OCI-LY7 (cell line): ENCODE results near the gene SFI1. TPM values are rescaled to one million over a fixed set of nuclear protein-coding genes. Genes with fewer than 3 reads are reported as not detected.
A peak's percentile ranks its signal among the peaks of the same experiment; 100 is the strongest.

ENCODE experiments used
- BruUV-seq: library from RNA; stranded (reverse); fragments of 400-500 nt; replicated peaks from 2 replicates; lab custom pipeline; 2021; lab: Mats Ljungman, UMichigan
- CTCF ChIA-PET: fragments of 300-600 bp; sonication (Branson Sonifier 250); formaldehyde crosslinking; loops from one replicate; lab custom pipeline; 2022; ENCODE audit warnings: antibody characterized with exemption; ENCODE audit not compliant: unreplicated experiment; lab: Charles Lee
- POLR2A ChIA-PET: fragments of 300-600 bp; sonication (Branson Sonifier 250); formaldehyde crosslinking; loops from one replicate; lab custom pipeline; 2022; ENCODE audit warnings: antibody characterized with exemption; lab: Charles Lee
- DNase-seq: peaks from one replicate; pipeline ENCODE4 v3.0.0-alpha.2; 2015; ENCODE audit warnings: low spot score
- H2AFZ ChIP-seq: fragments of 200-600 bp; sonication (generic), shearing (Covaris generic); 2 replicates; pipeline ENCODE4 v1.6.1; 2014; ENCODE audit warnings: mild to moderate bottlenecking, antibody characterized with exemption, low read length, moderate library complexity
- H3K27ac ChIP-seq: fragments of 200-600 bp; sonication (generic); 2 replicates; pipeline ENCODE4 v1.5.1; 2014; ENCODE audit warnings: mixed run types, low read depth, mild to moderate bottlenecking, moderate library complexity, low read length, inconsistent platforms; ENCODE audit not compliant: poor library complexity, severe bottlenecking
- H3K36me3 ChIP-seq: fragments of 200-600 bp; sonication (generic); 2 replicates; pipeline ENCODE4 v1.6.1; 2014; ENCODE audit warnings: mild to moderate bottlenecking, antibody characterized with exemption, low read length, moderate library complexity, mixed read lengths; ENCODE audit not compliant: insufficient read depth
- H3K4me1 ChIP-seq: fragments of 200-600 bp; sonication (generic); 2 replicates; pipeline ENCODE4 v1.5.1; 2014; ENCODE audit warnings: mild to moderate bottlenecking, low read length; ENCODE audit not compliant: insufficient read depth, poor library complexity, severe bottlenecking
- H3K4me2 ChIP-seq: fragments of 200-600 bp; sonication (generic); 2 replicates; pipeline ENCODE4 v1.6.1; 2014; ENCODE audit warnings: mild to moderate bottlenecking, low read length
- H3K4me3 ChIP-seq: fragments of 200-600 bp; sonication (generic); 2 replicates; pipeline ENCODE4 v1.5.1; 2014; ENCODE audit warnings: mild to moderate bottlenecking, low read depth, low read length; ENCODE audit not compliant: poor library complexity, severe bottlenecking
- H3K79me2 ChIP-seq: fragments of 200-600 bp; sonication (generic); 2 replicates; pipeline ENCODE4 v1.6.1; 2016; ENCODE audit warnings: low read depth, mild to moderate bottlenecking, low read length, moderate library complexity, mixed read lengths; ENCODE audit not compliant: insufficient read depth
- H3K9me2 ChIP-seq: fragments of 200-600 bp; sonication (generic); 2 replicates; pipeline ENCODE4 v1.6.1; 2016; ENCODE audit warnings: mild to moderate bottlenecking, low read length, mixed read lengths; ENCODE audit not compliant: insufficient read depth
- H3K9me3 ChIP-seq: fragments of 200-600 bp; sonication (generic); 2 replicates; pipeline ENCODE4 v1.6.1; 2014; ENCODE audit warnings: mild to moderate bottlenecking, mixed run types, low read length, mixed read lengths
- H4K20me1 ChIP-seq: fragments of 200-600 bp; sonication (generic); 2 replicates; pipeline ENCODE4 v1.6.1; 2014; ENCODE audit warnings: mild to moderate bottlenecking, antibody characterized with exemption, low read length, moderate library complexity, mixed read lengths; ENCODE audit not compliant: insufficient read depth
- EZH2phosphoT487 ChIP-seq: fragments of 200-600 bp; sonication (generic); IDR thresholded peaks from 2 replicates; pipeline ENCODE4 v1.6.1; 2018; ENCODE audit warnings: low read depth, borderline replicate concordance, mild to moderate bottlenecking, mixed run types, antibody characterized with exemption, low read length, moderate library complexity, mixed read lengths
- intact Hi-C: fragments of 100-400 bp; cut with micrococcal nuclease; formaldehyde crosslinking; loops from one replicate; pipeline ENCODE4 v1.10.0; 2022; ENCODE audit not compliant: unreplicated experiment
- total RNA-seq, 2 experiments: library from RNA; depleted of rRNA in 1 of 2; stranded (reverse); fragments of >200 nt in 1 of 2; shearing (Covaris generic) in 1 of 2; gene quantifications; 2 replicates each; pipeline ENCODE4 v1.2.3, GENCODE V29; 2014 to 2022
- TF ChIP-seq, protein P1 (sequence below): fragments of 200-600 bp; sonication (generic); conservative IDR thresholded peaks from 2 replicates; pipeline ENCODE4 v1.5.1; 2014; ENCODE audit warnings: mild to moderate bottlenecking, antibody characterized with exemption, low read length, moderate library complexity, mixed read lengths

Gene SFI1
- total RNA-seq, 2 experiments from 2014 or later, result 72.6 to 132 TPM

DNA sequence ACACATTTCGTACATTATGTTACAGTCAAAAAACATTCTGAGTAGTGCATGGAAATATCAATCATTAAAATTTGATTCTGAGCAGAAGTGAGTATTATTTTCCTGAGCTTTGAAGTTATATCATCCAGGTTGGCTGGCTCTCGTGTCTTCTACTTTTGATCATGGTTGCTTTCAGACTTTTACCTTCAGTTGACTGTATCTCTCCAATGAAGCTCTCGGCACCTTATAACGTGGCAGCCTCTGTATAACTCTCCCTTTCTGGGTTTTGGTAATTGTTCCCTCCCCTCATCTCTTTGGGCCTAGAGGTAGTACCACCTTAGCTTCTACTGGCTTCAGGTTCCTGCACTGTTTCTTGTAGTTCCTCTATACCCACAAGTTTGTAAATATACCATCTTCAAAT, 12.2 kb downstream of the SFI1 start:
- 0 out of 2 replicates have a peak, but pooled peaks cover 8% of the 10 kb centered on the region for H4K20me1 ChIP-seq
- no peaks in the 10 kb centered on the region for H3K9me2 ChIP-seq
- no peak overlapping the region for H3K27ac ChIP-seq
- no peak overlapping the region for H3K4me3 ChIP-seq
- POLR2A ChIA-PET, result interaction anchor here (0.7 kb wide), 1 partner anchor 64 kb away, joined by 3 read pairs; no protein-coding TSS in a partner anchor
- H3K36me3 ChIP-seq, result peaks cover 88% of the 10 kb centered on the region
- no peaks in the 10 kb centered on the region for H3K9me3 ChIP-seq
- no peak overlapping the region for H3K4me2 ChIP-seq
- DNase-seq, result no peak
- H2AFZ ChIP-seq, result no peak overlapping the region
- BruUV-seq, result no TSS peak
- CTCF ChIA-PET, result no interaction called here
- peaks cover 32% of the 10 kb centered on the region; the same call in 1 of the 2 replicates for H3K79me2 ChIP-seq
- TF ChIP-seq, protein P1, sequence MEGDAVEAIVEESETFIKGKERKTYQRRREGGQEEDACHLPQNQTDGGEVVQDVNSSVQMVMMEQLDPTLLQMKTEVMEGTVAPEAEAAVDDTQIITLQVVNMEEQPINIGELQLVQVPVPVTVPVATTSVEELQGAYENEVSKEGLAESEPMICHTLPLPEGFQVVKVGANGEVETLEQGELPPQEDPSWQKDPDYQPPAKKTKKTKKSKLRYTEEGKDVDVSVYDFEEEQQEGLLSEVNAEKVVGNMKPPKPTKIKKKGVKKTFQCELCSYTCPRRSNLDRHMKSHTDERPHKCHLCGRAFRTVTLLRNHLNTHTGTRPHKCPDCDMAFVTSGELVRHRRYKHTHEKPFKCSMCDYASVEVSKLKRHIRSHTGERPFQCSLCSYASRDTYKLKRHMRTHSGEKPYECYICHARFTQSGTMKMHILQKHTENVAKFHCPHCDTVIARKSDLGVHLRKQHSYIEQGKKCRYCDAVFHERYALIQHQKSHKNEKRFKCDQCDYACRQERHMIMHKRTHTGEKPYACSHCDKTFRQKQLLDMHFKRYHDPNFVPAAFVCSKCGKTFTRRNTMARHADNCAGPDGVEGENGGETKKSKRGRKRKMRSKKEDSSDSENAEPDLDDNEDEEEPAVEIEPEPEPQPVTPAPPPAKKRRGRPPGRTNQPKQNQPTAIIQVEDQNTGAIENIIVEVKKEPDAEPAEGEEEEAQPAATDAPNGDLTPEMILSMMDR, result no peak
- TF ChIP-seq EZH2phosphoT487, result no peak
- intact Hi-C loops, result no loop called here
- H3K4me1 ChIP-seq, result no peaks in the 10 kb centered on the region

DNA sequence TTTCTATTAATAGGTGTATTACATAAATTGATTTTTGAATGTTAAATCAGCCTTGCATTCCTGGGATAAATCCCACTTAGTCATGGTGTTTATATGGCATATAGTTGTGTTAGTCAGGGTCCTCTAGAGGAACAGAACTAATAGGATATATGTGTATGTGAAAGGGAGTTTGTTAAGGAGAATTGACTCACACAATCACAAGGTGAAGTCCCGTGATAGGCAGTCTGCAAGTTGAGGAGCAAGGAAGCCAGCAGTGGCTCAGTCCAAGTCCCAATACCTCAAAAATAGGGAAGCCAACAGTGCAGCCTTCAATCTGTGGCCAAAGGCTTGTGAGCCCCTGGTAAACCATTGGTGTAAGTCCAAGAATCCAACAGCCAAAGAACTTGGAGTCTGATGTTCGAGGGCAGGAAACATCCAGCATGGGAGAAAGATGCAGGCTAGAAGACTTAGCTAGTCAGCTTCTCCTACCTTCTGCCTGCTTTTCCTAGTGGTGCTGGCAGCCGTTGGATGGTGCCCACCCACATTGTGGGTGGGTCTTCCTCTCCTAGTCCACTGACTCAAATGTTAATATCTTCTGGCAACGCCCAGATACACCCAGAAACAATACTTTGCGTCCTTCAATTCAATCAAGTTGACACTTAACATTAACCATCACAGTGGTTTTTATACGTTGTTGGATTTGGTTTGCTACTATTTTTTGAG, 12.9 kb downstream of the SFI1 start:
- H3K27ac ChIP-seq, result no peak overlapping the region
- intact Hi-C loops, result no loop called here
- CTCF ChIA-PET, result no interaction called here

More for the DNA sequence above, 12.9 kb downstream of the SFI1 start:
- POLR2A ChIA-PET, result no interaction called here
- H2AFZ ChIP-seq, result no peak overlapping the region
- TF ChIP-seq, protein P1, result no peak
- no peak for TF ChIP-seq EZH2phosphoT487
- peaks cover 84% of the 10 kb centered on the region for H3K36me3 ChIP-seq
- no peak for DNase-seq
- BruUV-seq, result TSS peak; percentile 19
- H3K9me3 ChIP-seq, result no peaks in the 10 kb centered on the region
- H3K4me3 ChIP-seq, result no peak overlapping the region
- 0 out of 2 replicates have a peak, but pooled peaks cover 3% of the 10 kb centered on the region for H4K20me1 ChIP-seq
- no peaks in the 10 kb centered on the region for H3K9me2 ChIP-seq
- H3K4me2 ChIP-seq, result no peak overlapping the region
- H3K79me2 ChIP-seq, result peaks cover 26% of the 10 kb centered on the region; the same call in 1 of the 2 replicates
- H3K4me1 ChIP-seq, result no peaks in the 10 kb centered on the region
